Measurements from ENCODE around the gene UBE2H. TPM values are rescaled to one million over a fixed set of nuclear protein-coding genes. Genes with fewer than 3 reads are reported as not detected.

Gene UBE2H
- total RNA-seq, 1 donor, result 59.5 TPM

GRCh38 chr7:129959471-129960203 lies 6.9 kb upstream of the UBE2H start:
- no peak for DNase-seq (ENCODE audit: low read depth)
- TF ChIP-seq, protein P1, sequence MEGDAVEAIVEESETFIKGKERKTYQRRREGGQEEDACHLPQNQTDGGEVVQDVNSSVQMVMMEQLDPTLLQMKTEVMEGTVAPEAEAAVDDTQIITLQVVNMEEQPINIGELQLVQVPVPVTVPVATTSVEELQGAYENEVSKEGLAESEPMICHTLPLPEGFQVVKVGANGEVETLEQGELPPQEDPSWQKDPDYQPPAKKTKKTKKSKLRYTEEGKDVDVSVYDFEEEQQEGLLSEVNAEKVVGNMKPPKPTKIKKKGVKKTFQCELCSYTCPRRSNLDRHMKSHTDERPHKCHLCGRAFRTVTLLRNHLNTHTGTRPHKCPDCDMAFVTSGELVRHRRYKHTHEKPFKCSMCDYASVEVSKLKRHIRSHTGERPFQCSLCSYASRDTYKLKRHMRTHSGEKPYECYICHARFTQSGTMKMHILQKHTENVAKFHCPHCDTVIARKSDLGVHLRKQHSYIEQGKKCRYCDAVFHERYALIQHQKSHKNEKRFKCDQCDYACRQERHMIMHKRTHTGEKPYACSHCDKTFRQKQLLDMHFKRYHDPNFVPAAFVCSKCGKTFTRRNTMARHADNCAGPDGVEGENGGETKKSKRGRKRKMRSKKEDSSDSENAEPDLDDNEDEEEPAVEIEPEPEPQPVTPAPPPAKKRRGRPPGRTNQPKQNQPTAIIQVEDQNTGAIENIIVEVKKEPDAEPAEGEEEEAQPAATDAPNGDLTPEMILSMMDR (IDR thresholded peaks at IDR 0.05; ENCODE audit: insufficient read depth, low read length), result no peak
- H3K4me3 ChIP-seq (ENCODE audit: low read depth, low read length), result no peak overlapping the region

GRCh38 chr7:129958643-129959470 lies 6.1 kb upstream of the UBE2H start:
- DNase-seq (ENCODE audit: low read depth), result peak; percentile 76
- no peak overlapping the region for H3K4me3 ChIP-seq (ENCODE audit: low read depth, low read length)
- TF ChIP-seq, protein P1 (IDR thresholded peaks at IDR 0.05; ENCODE audit: insufficient read depth, low read length), result no peak

DNA sequence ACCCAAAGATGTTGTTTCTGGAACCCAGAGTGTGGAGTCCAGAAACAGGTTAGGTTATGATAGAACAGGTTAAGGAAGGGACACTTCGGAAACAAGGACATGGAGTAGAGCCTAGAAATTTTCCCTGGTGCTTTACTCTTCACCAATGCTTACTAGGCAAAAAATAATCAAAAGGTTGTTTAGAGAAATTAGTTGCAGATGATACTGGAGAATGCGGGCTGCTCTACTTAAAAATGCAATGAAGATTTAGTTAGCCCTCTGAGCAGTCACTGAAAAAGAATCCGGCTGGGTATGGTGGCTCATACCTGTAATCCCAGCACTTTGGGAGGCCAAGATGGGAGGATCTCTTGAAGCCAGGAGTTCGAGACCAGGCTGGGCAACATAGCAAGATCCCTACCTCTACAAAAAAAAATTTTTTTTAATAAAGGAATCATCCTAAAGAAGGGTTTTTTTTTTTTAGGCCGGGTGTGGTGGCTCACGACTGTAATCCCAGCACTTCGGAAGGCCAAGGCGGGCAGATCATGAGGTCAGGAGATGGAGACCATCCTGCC lies 3.3 kb upstream of the UBE2H start:
- TF ChIP-seq, protein P1 (IDR thresholded peaks at IDR 0.05; ENCODE audit: insufficient read depth, low read length), result no peak
- no peak for DNase-seq (ENCODE audit: low read depth)

GRCh38 chr7:129952086-129952652 lies 591 bp downstream of the UBE2H start:
- peak overlapping the region; percentile 85 for H3K4me3 ChIP-seq (ENCODE audit: low read depth, low read length)
- TF ChIP-seq, protein P1 (IDR thresholded peaks at IDR 0.05; ENCODE audit: insufficient read depth, low read length), result no peak
- DNase-seq (ENCODE audit: low read depth), result peak; percentile 19

More for the DNA sequence above, 3.3 kb upstream of the UBE2H start:
- H3K4me3 ChIP-seq (ENCODE audit: low read depth, low read length), result no peak overlapping the region

- TF ChIP-seq, protein P1 (IDR thresholded peaks at IDR 0.05; ENCODE audit: insufficient read depth, low read length), result no peak
- DNase-seq (ENCODE audit: low read depth), result peak; percentile 41
- peak overlapping the region; percentile 85 for H3K4me3 ChIP-seq (ENCODE audit: low read depth, low read length)
Observed at GRCh38 chr7:129951226-129952085, 1.3 kb downstream of the UBE2H start.

DNA sequence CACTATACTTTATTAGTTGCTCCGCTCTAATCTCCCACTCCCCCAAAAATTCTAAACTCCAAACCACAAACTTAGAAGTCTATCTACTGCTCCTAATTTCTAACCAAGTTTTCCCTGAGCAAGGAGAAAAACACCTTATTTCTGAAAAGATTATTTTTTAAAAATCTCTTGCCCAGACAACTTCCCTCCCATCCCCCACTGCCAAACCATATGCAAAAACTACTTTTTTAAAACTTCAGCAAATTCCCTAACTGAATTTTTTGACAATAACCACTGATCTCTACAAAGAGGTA lies 1.9 kb downstream of the UBE2H start:
- DNase-seq (ENCODE audit: low read depth), result no peak
- TF ChIP-seq, protein P1 (IDR thresholded peaks at IDR 0.05; ENCODE audit: insufficient read depth, low read length), result no peak

More for the DNA sequence above, 1.9 kb downstream of the UBE2H start:
- H3K4me3 ChIP-seq (ENCODE audit: low read depth, low read length), result peak overlapping the region; percentile 85

Measured in fibroblast of the aortic adventitia (primary cell).